ENCODE data around the gene RILPL1.

GRCh38 chr12:123533672-123534643, at the start of gene RILPL1:
- TF ChIP-seq, protein P1, sequence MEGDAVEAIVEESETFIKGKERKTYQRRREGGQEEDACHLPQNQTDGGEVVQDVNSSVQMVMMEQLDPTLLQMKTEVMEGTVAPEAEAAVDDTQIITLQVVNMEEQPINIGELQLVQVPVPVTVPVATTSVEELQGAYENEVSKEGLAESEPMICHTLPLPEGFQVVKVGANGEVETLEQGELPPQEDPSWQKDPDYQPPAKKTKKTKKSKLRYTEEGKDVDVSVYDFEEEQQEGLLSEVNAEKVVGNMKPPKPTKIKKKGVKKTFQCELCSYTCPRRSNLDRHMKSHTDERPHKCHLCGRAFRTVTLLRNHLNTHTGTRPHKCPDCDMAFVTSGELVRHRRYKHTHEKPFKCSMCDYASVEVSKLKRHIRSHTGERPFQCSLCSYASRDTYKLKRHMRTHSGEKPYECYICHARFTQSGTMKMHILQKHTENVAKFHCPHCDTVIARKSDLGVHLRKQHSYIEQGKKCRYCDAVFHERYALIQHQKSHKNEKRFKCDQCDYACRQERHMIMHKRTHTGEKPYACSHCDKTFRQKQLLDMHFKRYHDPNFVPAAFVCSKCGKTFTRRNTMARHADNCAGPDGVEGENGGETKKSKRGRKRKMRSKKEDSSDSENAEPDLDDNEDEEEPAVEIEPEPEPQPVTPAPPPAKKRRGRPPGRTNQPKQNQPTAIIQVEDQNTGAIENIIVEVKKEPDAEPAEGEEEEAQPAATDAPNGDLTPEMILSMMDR (IDR thresholded peaks at IDR 0.05), result peak in 3 of 4 donors; percentile 24 to 50 (median 25)
- no peak for TF ChIP-seq POLR2A (IDR thresholded peaks at IDR 0.05)

Data from right lobe of liver (tissue), 4 donors.